ENCODE measurements around the gene CHN2.

The CHN2 gene

DNA sequence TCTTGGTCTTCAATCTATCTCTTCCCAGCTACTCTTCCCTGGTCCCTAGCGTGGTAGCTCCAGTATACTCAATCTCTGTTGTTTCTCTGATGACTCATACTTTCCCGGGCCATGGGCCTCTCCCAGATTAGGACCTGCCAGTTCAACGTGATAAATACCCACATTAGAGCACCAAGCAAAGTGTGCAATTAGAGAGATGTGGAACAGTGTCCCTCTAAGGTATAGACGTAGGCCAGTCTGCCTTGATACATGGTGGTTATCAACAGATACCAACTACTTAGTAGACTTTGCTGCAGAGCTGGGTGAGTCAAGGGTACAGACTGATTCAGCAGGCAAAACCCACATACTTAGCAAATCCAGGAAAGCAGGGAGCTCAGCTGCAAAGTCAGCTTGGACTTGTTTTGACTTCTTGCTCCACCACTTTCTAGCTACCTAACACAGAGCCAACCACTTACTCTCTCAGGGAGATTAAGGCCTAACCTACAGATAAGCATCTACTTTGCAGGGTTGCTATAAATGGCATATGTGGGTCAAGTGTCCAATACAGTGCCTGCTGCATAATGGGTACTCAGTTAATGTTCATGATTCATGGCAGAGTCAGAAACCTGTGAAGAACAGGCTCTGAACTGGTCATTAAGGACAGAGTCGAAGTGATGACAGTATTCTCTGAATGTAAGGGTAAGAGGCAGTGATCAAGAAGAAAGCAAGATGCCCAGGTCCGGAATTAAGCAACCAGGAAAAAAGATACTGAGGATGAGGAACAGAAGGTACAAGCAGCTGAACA is 176.1 kb downstream of the CHN2 start:
- DNase-seq, result no peak

DNA sequence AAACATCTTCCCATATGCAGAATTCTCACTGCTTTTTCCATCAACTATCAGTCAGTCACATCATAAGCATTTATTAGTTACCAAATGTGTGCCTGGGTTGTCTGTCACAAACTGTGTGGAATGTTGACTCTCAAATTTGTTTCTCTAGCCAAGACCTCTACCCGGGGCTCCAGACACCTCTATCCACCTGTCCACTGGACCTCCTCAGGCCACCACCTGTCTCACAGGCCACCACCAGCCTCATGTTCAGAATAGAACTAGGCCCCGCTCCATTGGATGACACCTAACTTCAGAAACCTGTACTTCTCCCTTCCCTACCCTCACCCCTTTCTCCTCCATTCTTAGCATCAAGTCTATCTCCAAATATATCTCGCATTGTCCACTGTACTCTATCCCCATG is 176.9 kb downstream of the CHN2 start:
- DNase-seq, result no peak

DNA sequence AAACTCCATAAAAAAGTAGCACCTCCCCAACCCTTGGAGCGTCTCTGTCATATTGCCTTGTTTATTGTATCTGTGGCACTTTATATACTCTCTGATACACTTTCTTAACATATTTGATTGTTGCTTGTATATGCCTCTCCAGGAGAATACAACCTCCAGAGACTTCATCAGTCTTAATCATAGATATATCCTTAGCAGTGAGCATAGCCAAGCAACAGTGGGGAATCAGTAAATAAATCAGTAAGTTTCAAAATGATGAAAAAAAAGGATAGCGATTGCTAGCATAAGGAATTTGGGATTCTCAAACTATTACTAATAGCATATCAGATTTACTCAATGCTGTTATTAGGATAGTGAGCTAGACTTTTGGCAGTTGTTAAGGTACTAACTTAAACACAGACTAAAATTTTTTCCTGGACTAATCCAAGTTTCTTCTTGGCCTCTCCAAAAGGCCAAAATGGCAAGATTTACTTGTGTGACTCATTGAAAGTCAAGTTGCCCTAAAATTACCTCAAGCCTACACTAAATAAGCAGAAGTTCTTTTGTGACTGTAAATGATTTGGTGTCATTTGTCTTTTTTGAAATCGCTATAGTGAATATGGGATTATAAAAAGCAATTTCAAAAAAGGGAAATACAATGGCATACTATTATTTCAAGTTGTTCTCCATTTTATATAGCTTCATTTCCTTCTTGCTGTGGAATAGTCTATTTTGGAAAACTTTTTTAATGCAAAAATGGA is 177.9 kb downstream of the CHN2 start:
- no peak for DNase-seq

DNA sequence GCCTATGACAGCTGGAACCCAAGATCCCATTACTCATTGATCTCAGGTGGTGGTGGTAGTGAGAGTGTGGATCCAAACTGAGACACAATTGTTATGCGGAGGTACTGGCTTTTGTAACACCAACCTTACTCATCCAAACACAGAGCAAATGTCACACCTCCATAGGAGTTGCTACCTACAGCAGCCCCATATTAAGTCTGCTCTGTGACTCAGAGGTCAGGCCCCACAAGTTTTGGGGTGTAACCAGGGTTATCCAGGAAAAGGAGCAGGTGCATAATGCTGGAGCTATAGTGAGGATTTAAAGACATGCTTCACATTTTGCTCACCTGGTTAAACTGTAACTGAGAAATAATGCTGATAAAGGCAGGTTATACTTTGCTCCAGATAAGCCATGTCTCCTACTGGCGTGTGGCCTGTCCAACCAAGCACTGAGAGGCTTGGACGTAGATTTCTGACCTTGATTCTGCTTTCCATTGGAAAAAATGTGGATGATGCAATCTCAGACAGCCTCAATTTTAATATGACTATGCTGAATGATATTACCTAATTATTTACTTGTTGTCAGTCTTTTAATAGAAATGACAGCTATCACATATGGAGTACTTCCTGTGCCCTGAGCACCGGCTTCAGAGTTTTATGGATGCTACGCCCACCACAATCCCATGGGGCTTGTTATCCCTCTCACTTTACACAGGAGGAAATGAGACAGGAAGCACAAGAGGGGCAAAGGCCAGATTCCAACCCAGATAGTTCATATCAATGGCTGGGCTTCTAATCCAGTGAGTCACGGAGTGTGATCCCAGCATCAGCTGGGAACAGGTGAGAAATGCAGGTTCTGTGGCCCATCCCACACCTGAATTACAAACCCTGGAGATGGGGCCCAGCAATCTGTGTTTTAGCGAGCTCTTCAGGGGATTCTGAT is 181.3 kb downstream of the CHN2 start:
- DNase-seq, result no peak

DNA sequence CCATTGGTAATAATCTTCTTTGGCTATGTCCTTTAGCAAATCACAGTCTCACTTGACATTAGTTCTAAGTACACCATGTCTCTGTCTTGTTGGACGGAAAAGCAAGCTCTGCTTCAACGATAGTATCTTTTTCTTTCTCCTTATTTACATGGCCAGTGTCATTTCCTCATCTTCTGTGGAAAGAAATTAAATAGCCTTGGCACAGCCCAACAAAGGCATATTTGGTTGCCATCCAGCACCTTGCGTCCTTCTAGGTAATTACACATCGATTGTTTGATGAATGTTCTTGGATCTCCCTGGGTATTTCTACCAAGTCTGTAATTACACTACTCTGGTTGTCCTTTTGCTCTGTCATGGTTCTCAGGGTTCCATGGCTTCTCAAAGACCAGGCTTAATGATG is 183.1 kb downstream of the CHN2 start:
- no peak for DNase-seq

DNA sequence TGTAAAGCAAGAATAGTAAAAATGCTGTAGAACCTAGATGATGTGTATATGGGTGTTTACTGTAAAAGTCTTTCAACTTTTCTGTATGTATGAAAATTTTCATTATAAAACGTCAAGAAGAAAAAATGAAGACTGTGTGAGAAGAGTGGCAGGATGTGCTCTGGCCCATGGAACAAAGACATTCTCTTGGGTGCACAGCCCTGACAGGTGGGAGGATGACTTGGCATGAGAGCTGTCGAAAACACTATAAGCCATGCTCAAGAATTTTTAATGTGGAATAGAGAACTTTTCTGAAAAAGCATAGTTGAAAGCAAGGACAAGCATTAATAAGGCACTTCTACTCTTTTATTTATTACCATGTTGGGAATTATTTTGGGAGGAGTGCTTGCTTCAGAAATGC is 185.0 kb downstream of the CHN2 start:
- DNase-seq, result no peak

DNA sequence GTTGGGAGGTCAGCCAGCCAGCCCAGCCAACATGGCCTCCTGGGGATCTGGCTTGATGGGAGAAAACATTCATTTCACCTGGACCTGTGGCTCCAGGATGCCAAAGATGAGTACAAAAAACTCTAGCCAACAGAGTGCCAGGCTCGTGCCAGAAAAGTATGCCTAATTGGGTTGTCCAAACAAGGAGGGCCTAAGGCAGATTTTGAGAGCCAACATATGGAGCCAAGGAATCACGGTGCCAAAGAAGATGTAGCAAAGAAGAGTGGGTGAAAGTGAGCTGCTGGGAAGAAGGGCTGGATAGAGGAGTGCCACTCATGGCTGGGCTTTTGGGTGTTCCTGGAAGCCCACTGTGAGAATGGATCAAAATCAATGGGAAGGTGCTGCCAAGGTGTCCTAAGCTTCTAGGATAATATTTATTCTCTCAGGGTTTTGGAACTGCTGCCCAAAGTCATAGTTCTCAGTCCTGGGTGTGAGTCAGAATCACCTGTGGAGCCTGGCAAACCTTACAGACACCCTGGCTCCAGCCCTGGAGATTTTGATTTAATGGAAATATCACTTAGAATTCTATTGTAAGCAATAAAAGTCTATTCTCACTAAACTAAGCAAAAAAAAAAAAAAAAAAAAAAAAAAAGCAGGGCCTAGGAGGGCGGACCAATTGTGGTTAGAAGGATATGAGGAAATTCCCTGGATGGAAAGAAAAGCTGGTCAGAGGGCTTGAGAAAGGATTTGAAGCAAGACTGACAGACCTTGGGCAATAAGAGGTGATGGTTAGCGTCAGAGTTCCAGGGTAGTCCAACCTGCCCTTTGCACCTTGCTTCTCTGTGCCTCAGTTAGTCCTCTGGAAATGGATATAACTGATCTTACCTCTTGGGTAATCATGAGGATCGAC is 186.9 kb downstream of the CHN2 start:
- DNase-seq, result no peak

DNA sequence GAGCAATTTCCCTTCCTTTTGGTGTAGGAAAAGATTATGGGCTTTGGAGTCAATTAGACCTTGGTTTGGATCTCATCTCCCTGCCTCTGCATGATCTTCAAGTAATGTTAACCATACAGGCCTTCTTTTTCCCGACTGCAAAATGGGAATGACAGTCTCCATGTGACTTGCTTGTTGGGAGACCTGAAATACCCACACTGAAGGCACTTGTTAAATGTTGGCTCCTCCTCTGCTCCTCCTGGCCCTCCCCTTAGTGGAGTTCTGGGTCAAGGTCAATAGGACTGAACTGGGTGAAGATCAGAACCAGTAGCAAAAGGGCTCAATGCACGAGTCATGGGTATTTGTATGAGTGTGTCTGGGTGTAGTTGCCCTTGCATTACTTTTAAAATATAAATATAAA is 189.7 kb downstream of the CHN2 start:
- no peak for DNase-seq

DNA sequence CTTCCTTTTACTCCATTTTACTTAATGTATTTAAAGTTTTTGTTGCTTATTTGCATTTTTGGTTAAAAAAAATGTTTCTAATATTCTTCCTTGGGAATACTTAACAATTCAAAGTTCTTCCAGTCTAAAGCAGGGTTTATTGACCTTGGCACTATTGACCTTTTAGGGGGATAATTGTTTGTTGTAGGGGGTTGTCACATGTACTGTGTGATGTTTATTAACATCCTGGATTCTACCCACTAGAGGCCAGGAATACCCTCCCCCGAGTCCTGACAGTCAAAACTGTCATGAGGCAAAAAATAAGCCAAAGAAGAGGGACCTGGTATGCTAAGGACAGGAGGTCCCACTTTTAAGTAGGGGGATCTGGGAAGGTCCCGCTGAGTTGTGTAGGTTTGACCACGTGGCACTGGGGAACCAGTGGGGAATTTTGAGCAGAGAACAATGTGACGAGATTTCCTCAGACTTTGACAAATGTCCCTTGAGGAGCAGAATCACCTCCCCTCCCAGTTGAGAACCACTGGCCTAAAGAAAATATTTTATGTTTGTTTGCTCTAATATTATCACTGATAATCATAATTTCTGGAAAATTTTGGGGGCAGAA is 190.7 kb downstream of the CHN2 start:
- no peak for DNase-seq

DNA sequence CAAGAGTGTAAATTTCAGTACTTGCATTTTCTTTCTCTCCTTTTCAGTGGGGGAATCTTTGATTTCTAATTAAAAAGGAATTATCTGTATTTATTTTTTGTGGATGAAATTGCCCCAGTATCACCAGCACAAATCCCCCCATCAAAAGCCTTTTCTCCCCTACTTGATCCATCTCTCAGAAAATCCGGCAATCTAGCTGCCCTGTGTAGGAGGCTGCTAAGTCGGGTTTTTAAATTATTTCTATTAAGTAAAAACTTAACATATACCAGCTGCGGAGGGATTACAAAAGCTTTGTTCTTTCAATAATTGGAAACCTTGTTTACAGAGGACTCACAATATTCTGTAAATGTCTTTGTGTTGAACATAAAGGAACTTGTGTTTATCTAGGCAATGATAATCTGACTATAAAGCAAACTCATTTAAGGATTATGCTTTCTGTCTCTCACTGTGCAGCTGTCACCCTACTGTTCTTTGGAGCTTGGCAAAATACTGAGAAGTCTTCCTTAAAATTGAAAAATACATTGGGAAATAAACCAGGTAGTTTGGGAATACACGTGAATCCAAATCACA is 191.7 kb downstream of the CHN2 start:
- no peak for DNase-seq

DNA sequence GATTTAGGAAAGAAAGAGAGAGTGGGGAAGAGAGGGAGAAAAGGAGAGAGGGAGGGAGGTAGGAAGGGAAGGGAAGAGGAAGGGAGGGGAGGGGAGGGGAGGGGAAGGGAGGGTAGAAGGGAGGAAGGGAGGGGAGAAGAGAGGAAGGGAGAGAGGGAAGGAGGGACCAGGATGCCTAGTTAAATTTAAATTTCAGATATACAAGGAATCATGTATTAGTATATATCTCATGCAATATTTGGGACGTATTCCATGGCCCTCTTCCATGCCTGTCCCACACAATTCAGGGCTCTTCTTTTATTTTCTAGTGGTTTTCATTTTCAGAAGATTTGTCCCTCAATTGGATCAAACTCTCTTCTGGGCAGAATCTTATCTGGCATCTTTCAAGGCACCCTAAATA is 196.7 kb downstream of the CHN2 start:
- DNase-seq, result no peak

DNA sequence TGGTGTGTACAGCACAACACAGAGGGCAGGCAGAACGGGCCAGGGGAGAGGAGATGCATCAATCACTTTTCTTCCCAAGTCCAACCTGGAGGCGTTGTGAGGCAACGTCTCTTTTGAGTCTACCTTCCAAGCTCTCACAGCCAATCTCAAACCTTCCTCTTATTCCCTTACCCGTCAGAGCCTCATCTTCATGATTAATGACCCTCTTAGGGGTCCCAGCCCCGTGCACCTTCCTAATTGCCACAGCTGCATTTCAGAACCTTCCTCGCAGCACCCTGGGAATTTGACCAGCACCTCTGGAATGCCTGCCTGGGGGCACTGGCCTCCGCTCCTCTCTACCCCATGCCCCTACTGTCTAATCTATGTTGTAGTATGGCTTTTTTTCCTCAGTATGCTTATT is 199.7 kb downstream of the CHN2 start:
- no peak for DNase-seq

DNA sequence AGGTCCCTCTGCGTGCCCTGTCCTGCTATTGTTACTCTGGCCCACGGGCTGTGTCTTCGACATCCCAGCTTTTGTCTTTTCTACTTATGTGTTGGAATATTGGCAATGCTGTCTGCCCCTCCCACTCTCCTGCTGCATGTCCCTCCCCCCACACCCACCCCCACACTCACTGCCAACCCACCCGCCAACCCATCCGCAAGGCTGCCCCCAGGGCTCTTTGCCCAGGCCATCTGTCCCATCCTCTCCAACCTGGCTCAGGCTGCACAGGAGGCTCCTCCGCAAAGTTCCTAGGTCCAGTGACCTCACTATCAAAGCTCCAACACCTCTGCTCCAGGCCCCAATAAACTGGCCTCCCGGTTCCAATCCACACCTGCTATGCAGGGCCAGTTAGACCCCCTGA is 202.0 kb downstream of the CHN2 start:
- DNase-seq, result no peak

DNA sequence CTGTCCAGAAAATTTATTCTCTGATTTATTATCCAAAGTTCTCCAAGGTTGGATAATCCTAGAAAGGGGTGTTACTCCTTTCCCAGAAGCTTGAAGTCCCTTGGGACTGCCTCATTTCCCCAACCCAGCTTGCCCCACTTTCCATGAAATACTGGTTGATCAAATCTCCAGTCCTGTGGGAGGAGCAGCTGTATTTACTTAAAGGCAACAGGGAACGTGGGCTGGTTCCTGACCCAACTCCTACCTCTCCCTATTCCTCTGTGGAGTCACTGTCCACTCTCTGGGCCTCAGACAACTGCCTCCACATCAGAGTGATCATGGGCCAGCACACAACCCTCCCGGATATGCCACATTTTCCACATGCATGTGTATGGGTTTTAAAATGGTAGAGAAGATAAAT is 202.8 kb downstream of the CHN2 start:
- DNase-seq, result no peak

DNA sequence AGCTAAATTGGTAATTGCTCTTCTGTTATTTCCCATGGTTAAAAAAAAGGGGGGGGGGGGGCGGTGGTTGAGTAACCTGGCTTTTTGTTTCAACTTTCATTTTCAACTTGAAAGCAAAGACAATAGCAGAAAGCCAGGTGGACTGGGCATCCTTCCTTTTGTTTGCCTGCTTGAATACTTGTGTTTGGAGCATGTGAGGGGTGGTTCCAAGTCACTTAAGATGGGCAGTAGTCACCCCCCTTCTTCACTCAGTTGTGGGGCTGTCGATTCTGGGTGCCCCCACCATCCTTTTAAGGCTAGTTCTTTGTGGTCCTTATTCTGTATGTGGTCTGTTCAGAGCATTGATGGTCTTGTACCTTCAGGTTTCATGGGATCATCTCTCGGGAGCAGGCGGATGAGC is 203.4 kb downstream of the CHN2 start:
- no peak for DNase-seq

DNA sequence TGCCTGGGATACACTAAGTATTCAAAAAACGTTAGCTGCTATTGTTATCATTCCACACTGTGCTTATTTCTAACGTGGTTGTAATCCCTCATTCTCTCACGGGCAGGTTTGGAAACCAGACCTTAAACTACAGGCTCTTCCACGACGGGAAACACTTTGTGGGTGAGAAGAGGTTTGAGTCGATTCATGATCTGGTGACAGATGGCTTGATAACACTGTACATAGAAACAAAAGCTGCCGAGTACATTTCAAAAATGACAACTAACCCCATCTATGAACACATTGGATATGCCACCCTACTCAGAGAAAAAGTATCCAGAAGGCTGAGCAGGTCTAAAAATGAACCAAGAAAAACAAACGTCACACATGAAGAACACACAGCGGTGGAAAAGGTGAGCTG is 205.9 kb downstream of the CHN2 start:
- no peak for DNase-seq

DNA sequence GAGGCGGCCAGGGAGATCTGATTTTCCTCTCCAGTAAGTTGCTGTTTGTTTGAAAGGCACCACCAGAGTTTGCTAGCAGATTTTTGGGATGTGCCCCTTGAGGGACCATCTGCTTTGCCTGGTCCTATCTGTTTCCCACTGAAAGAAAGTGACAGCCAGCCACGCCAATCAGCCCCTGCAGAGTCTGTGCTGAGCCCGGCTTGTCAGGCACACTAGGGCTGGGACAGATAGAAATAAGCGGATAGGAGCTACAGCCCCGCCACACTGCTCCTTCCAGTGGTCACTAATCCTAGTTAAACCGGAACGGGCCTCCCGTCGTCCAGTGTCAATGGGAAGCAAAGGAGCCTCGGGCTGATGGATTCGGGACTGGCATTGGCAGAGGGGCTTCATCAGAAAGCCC is 207.2 kb downstream of the CHN2 start:
- DNase-seq, result no peak

DNA sequence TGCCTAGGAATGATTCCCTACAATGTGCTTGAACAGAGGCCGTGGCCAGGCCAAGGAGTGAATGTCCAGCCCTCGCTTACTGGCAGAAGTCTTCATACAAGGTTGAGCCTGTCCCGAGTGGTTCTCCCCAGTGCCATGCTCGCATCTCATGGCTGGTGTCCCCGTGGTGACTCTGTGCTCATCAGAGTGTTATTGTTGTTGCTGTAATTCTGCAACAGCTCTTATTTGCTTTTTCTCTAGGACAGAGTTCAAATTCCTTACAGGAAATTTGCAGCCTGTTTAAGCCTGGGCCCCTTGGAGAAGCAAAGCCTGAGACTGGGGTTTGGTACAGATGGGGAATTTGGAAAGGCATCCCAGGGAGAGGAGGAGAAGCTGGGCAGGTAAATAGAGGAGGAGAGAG is 211.3 kb downstream of the CHN2 start:
- no peak for DNase-seq

DNA sequence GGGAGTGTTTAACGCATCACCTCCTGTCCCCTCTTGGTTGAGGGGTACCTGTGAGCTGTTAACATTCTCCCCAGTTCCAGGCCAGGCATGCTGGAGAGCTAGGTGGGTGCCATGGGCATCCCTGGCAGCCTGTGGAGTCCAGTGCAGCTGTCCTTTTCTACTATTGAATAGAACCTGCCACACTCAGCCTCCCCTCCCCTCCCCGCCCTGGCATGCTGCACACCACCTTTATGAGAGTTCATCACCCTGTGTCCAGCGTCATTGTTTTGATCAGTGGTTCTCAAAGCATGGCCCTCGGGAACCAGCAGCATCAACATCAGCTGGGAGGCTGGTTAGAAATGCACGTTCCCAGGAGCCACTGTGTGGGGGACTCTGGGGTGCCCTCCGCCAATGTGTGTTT is 211.8 kb downstream of the CHN2 start:
- no peak for DNase-seq

DNA sequence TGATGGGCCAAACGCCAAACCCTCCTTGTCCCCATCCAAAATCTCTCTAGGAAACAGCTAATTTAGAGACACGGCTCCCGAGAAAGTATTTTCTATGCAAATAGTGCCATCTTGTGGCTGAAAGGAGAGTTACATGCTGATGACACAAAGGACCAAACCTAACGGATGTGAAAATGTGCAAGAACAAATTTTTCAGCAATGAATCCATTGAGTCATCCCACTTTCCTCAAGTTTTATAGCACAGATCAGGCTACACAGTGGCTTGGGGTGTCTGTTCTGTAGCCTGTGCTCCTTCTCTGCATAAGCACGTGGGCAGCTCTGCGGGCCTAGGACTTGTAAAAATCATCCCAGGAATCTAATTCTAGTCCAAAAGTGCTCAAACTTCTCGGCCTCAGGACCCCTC is 214.3 kb downstream of the CHN2 start:
- peak in 3 of 5 donors; percentile 47 to 60 (median 48) for DNase-seq

DNA sequence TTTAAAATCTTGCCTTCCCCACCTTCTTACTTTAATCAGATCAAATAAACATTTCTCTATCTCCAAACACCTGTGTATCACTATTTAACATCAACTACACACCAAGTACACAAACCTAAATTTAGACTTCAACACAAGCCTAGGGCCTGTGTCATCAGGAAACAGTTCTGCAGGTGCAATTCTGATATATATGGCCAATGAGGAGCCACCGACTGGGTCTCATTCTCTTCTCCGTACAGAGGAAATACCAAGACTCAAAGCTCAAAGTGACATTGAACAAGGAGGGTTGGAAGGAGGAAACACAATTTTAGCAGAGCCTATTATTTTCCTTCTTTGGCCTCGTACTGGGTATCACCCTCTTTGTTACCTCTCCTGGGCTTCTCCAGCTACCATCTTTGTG is 216.4 kb downstream of the CHN2 start:
- DNase-seq, result no peak

DNA sequence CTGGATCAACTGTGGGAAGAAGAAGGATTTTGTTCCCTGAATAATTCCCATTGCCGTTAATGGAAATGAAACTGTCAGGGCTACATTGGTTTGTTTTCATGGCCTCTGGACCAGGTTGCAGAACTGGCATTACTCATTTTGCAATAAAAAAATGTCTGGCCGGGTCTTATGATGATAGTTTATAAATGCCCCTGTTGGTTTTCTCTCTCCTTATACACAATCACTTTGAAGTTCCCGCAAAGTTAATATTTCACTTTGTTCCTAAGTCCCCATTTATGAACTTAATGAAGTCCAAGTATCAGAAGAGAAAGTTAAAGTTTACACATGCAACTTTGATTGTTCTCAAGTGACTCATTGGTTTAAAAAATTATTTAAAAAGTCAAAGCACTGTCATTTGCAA is 218.3 kb downstream of the CHN2 start:
- DNase-seq, result no peak
